Cortex of kidney (tissue), 1 donor: Measurements from ENCODE around the gene ZNF483.
A peak's percentile ranks its signal among the peaks of the same experiment; 100 is the strongest.
"Not testable (repeated sequence)": the region's sequence is repeated elsewhere in the genome, so short reads cannot be mapped to it uniquely, and the experiment has no call there.

ENCODE experiments used
- DNase-seq: peaks from one replicate; lab custom pipeline; 2025; lab: John Stamatoyannopoulos, UW

ZNF483 gene

GRCh38 chr9:111525056-111525977 is at the start of gene ZNF483:
Gene ZNF483 (plus strand): TSS chr9:111525179. CDS start chr9:111527396, 2,217 bp downstream.
- DNase-seq, result no peak

- no peak for DNase-seq
These were observed 49.8 kb upstream of the ZNF483 start for GRCh38 chr9:111475195-111475594.

GRCh38 chr9:111477677-111478076 is 47.3 kb upstream of the ZNF483 start:
- DNase-seq, result no peak

DNA sequence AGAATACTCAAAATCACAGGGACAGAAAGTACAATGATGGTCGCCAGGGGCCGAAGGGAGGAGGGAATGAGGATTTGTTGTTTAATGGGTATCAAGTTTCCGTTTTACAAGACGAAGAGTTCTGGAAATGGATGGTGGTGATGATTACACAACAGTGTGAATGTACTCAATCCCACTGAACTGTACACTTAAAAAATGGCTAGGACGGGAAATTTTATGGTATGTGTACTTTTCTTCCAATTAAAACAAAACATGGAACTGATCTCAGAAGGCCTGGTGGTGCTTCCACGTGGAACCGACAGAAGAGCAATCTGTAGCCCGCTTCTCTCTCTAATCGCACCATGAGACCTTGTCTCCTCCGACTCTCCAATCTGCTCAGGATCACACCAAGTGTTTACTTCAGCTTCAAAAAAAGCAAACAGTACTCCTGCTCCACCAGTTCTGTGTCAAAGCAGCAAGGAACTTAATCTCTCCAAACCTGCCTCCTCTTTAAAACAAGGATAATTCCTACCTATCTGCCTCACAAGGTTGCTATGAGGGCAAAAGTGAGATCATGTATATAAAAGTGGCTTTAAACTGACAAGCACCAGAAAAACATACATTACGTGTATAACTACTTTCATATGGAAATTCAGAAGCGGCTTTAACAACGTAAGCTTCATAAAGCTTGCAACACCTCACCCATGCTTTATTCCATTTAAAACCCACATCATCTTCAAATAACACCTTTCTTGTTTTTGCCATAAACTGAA is 42.9 kb upstream of the ZNF483 start:
- DNase-seq, result no peak

- DNase-seq, result peak; percentile 9
These were observed 42.1 kb upstream of the ZNF483 start for GRCh38 chr9:111482694-111483438.

- no peak for DNase-seq
These were observed 41.5 kb upstream of the ZNF483 start for GRCh38 chr9:111483439-111483857.

DNA sequence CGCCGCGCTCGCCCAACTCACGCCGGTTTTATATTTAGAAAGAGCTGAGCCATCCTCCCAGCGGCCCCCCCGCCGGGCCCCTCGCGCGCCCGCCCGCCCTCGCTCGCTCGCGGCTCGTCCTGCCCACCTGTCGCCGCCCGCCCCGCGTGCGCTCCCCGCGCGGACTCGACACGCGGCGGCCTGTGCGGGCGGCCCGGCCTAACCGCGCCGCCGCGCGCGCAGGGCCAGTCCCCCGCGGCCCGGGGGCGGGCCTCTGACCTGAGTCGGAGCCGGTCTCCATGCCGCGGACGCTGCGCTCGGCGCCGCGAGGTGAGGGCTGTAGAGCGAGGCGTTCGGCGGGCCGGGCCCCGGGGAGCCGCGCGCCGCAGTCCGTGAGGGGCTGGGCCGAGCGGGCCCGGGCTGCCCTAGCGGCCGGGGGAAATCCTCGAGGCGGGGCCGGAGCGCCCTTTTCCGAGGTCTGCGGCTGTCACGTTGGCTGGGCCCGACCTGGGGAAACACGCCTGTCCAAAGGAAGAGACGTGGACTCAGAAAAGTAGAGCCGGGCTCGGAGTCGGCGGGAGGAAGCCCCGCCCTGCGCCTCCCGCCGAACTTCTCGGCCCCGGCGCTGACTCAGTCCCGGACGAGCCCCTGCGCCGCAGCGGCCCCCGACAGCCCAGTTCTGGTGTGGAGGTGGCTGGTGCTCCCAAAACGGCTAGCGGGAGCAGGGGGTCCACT is 41.0 kb upstream of the ZNF483 start, which contains the start of gene ECPAS:
Gene ECPAS, minus strand, starts transcription at position 526 of the 714 bp plus-strand sequence. CDS start 11,465 bp downstream, outside the sequence.
- DNase-seq, result peak; percentile 11

GRCh38 chr9:111484572-111484894 is 40.4 kb upstream of the ZNF483 start:
- no peak for DNase-seq

GRCh38 chr9:111497196-111497595 is 27.8 kb upstream of the ZNF483 start:
- not testable (repeated sequence) for DNase-seq

DNA sequence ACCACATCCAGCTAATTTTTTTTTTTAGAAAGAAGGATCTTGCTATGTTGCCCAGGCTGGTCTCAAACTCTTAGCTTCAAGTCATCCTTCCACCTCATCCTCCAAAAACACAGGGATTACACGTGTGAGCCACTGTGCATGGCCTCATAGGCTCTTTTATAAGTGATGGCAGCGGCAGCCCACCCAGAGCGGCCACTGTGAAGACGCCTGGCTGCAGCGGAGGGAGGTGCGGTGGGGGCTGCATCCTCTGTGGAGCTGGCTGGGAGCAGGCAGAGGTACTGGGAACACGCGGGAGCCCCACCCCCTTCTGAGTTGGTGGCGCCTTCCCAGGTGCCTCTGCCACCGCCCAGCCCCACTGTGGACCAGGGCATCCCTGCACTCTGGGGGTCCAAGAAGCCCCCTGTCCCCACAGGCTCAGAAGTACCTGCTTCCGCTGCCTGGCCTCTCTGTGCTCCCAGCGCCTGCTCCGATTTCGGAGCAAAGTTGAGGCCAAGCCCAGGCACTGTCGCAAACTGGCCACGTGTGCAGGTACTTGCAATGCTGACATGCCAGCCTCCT is 23.9 kb upstream of the ZNF483 start:
- DNase-seq, result no peak

- no peak for DNase-seq
These were observed 23.3 kb upstream of the ZNF483 start for GRCh38 chr9:111501648-111502047.

GRCh38 chr9:111502506-111502905 is 22.5 kb upstream of the ZNF483 start:
- no peak for DNase-seq

- DNase-seq, result not testable (repeated sequence)
These were observed 13.4 kb upstream of the ZNF483 start for GRCh38 chr9:111511581-111511980.

- no peak for DNase-seq
These were observed 10.0 kb upstream of the ZNF483 start for GRCh38 chr9:111514967-111515366.

GRCh38 chr9:111516061-111516465 is 8.9 kb upstream of the ZNF483 start:
- DNase-seq, result no peak

GRCh38 chr9:111524731-111525055 is 286 bp upstream of the ZNF483 start:
- no peak for DNase-seq

GRCh38 chr9:111527347-111527746 is 2.4 kb downstream of the ZNF483 start:
- DNase-seq, result no peak

GRCh38 chr9:111529787-111530186 is 4.8 kb downstream of the ZNF483 start:
- no peak for DNase-seq

DNA sequence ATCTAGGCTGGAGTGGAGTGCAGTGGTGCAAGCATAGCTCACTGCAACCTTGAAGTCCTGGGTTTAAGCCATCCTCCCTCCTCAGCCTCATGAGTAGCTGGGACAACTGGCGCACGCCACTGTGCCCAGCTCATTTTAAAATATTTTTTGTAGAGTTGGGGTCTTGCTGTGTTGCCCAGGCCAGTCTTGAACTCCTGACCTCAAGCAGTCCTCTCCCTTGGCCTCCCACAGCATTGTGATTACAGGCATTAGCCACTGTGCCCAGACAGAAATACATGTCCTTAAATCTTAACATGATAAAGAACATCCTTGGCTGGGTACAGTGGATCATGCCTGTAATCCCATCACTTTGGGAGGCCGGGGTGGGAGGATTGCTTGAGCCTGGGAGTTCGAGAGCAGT is 6.7 kb downstream of the ZNF483 start:
- no peak for DNase-seq

DNA sequence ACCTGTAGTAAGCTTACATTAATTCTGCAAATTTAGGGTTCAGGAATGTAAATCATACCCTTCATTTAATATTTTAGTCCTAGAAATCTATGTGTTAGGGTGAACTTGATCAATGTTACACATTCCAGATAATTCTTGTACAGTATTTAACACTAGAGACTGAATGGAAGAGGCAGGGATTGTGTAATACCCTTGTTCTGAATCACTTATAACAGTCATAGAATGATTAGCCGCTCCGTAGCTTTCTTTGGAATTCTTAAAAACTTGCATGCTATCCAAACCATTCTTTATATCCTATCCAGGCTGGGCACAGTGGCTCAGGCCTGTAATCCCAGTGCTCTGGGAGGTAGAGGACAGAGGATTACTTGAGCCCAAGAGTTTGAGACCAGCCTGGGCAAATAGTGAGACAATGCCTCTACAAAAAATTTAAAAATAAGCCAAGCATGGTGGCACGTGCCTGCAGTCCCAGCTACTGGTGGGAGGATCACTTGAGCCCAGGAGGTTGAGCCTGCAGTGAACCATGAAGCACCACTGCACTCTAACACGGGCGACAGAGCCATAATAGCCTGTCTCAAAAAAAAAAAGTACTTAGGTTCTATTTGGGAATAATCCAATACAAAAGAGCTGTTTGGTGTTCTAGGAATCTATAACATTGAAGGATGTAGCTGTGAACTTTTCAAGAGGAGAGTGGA is 8.3 kb downstream of the ZNF483 start:
- DNase-seq, result no peak
